HepG2 (cell line): ENCODE data around the gene CADM4. TPM values are rescaled to one million over a fixed set of nuclear protein-coding genes. Genes with fewer than 3 reads are reported as not detected.
A peak's percentile ranks its signal among the peaks of the same experiment; 100 is the strongest.

Source experiments
- ARID4A ChIP-seq: sonication (generic); formaldehyde crosslinking; IDR thresholded peaks from 2 replicates; pipeline ENCODE4 v1.5.0; 2020; ENCODE audit warnings: mild to moderate bottlenecking, missing genetic modification reagents, borderline replicate concordance
- BCL3 ChIP-seq: sonication (generic); formaldehyde crosslinking; IDR thresholded peaks from 2 replicates; pipeline ENCODE4 v1.5.1; 2020; ENCODE audit warnings: mild to moderate bottlenecking, missing genetic modification reagents, moderate library complexity
- CENPBD1 ChIP-seq: sonication (generic); formaldehyde crosslinking; IDR thresholded peaks from 2 replicates; pipeline ENCODE4 v1.8.0; 2022; ENCODE audit warnings: missing genetic modification reagents, low read depth, mild to moderate bottlenecking, borderline replicate concordance
- CREB1 ChIP-seq, 2 experiments: fragments of 450-650 bp in 1 of 2; IDR thresholded peaks; 2 replicates each; pipeline ENCODE4 v1.6.1; 2016 to 2017; ENCODE audit warnings: control low read depth in 1 of 2, mild to moderate bottlenecking in 1 of 2, missing compliant biosample characterization in 1 of 2, missing genetic modification characterization in 1 of 2
- HHEX ChIP-seq: IDR thresholded peaks from 2 replicates; pipeline ENCODE4 v1.6.1; 2016; ENCODE audit warnings: control low read depth
- HNF1A ChIP-seq, 2 experiments: sonication (generic) in 1 of 2; formaldehyde crosslinking in 1 of 2; IDR thresholded peaks; 2 replicates each; pipeline versions ENCODE4 v1.4.0 to v1.6.1; 2016 to 2020; ENCODE audit warnings: borderline replicate concordance in 1 of 2, low read depth in 1 of 2, mild to moderate bottlenecking in 1 of 2, missing genetic modification reagents in 1 of 2
- KDM5A ChIP-seq: fragments of 200-600 bp; sonication (generic); IDR thresholded peaks from 2 replicates; pipeline ENCODE4 v1.7.0; 2018; ENCODE audit warnings: antibody characterized with exemption, mild to moderate bottlenecking, low read length, borderline replicate concordance
- LRRFIP1 ChIP-seq: sonication (generic); formaldehyde crosslinking; conservative IDR thresholded peaks from 2 replicates; pipeline ENCODE4 v1.4.0; 2020; ENCODE audit warnings: missing genetic modification reagents
- NKX3-1 ChIP-seq: sonication (generic); formaldehyde crosslinking; IDR thresholded peaks from 2 replicates; pipeline ENCODE4 v1.5.0; 2020; ENCODE audit warnings: missing genetic modification reagents
- POGZ ChIP-seq: sonication (generic); formaldehyde crosslinking; IDR thresholded peaks from 2 replicates; pipeline ENCODE4 v1.4.0; 2020; ENCODE audit warnings: mild to moderate bottlenecking, missing genetic modification reagents
- ZFAT ChIP-seq: sonication (generic); formaldehyde crosslinking; conservative IDR thresholded peaks from 2 replicates; pipeline ENCODE4 v1.8.1; 2023; ENCODE audit warnings: missing genetic modification reagents, inconsistent platforms
- ZNF264 ChIP-seq: sonication (generic); formaldehyde crosslinking; IDR thresholded peaks from 2 replicates; pipeline ENCODE4 v1.4.0; 2020; ENCODE audit warnings: missing genetic modification reagents
- ZNF605 ChIP-seq: sonication (generic); formaldehyde crosslinking; IDR thresholded peaks from 2 replicates; pipeline ENCODE4 v1.8.0; 2022; ENCODE audit warnings: mild to moderate bottlenecking, missing genetic modification reagents
- ZNF619 ChIP-seq: sonication (generic); formaldehyde crosslinking; IDR thresholded peaks from 2 replicates; pipeline ENCODE4 v1.4.0; 2020; ENCODE audit warnings: mild to moderate bottlenecking, missing genetic modification reagents
- ZNF777 ChIP-seq: sonication (generic); formaldehyde crosslinking; IDR thresholded peaks from 2 replicates; pipeline ENCODE4 v1.4.0; 2020; ENCODE audit warnings: missing genetic modification reagents
- ZNF780A ChIP-seq: sonication (generic); formaldehyde crosslinking; IDR thresholded peaks from 2 replicates; pipeline ENCODE4 v1.8.0; 2022; ENCODE audit warnings: mild to moderate bottlenecking, missing genetic modification reagents, moderate library complexity
- ZNF781 ChIP-seq: sonication (generic); formaldehyde crosslinking; IDR thresholded peaks from 2 replicates; pipeline ENCODE4 v1.5.1; 2020; ENCODE audit warnings: borderline replicate concordance, mild to moderate bottlenecking, missing genetic modification reagents; ENCODE audit errors: not compliant biosample characterization
- polyA plus RNA-seq, 8 experiments: library from polyadenylated mRNA; depleted of rRNA in 3 of 8; stranded (reverse) in 7 of 8; unstranded in 1 of 8; fragments of >200 nt; fragmentation: Illumina TruSeq in 4 of 8; extraction: Trizol in 4 of 8; gene quantifications; 2 replicates each; pipeline versions ENCODE4 v1.2.1 to v1.2.3, GENCODE V29; 2011 to 2016; ENCODE audit warnings: low read depth in 4 of 8, missing spikeins in 1 of 8, mixed read lengths in 1 of 8; ENCODE audit not compliant: insufficient read depth in 1 of 8
- total RNA-seq, 5 experiments: library from RNA; depleted of rRNA; stranded (reverse); fragments of >200 nt; fragmentation: Illumina TruSeq; extraction: Trizol; gene quantifications; 2 replicates each; pipeline ENCODE4 v1.2.3, GENCODE V29; 2016; ENCODE audit warnings: low read depth in 1 of 5

The CADM4 gene
- total and polyA plus RNA-seq, 2 of the 13 experiments (the other 11 are each of a cell fraction or from before 2014, with no cell fraction given): 8.5 to 16.0 TPM

GRCh38 chr19:43618921-43619261 is 20.8 kb downstream of the CADM4 start (continued):
- no peak for TF ChIP-seq ZNF777 (CRISPR knock-in tag)
- no peak for TF ChIP-seq HHEX (CRISPR knock-in tag)
- TF ChIP-seq CREB1 (IDR thresholded peaks at IDR 0.05): no peak
- peak; percentile 65 for TF ChIP-seq CREB1 (CRISPR knock-in tag; IDR thresholded peaks at IDR 0.05)
- TF ChIP-seq KDM5A: no peak
- no peak for TF ChIP-seq ARID4A
- TF ChIP-seq POGZ: no peak; the same call in 1 of the 2 replicates
- no peak for TF ChIP-seq NKX3-1 (CRISPR knock-in tag)
- peak; percentile 16 for TF ChIP-seq ZNF781
- TF ChIP-seq ZNF780A (CRISPR knock-in tag): no peak
- no peak for TF ChIP-seq ZNF619
- TF ChIP-seq ZNF264: no peak
- no peak for TF ChIP-seq BCL3 (CRISPR knock-in tag)
- no peak for TF ChIP-seq CENPBD1 (CRISPR knock-in tag)
- no peak for TF ChIP-seq LRRFIP1
- peak; percentile 77; the same call in 1 of the 2 replicates for TF ChIP-seq ZNF605 (CRISPR knock-in tag)
- no peak for TF ChIP-seq HNF1A (IDR thresholded peaks at IDR 0.05; ENCODE audit: low read depth)
- no peak for TF ChIP-seq HNF1A (CRISPR knock-in tag; IDR thresholded peaks at IDR 0.05; ENCODE audit: borderline replicate concordance)
- no peak for TF ChIP-seq ZFAT (CRISPR knock-in tag)
